Colonic mucosa (tissue), 4 donors: ENCODE measurements around the gene GMDS. TPM values are rescaled to one million over a fixed set of nuclear protein-coding genes. Genes with fewer than 3 reads are reported as not detected.

ENCODE experiments used
- DNase-seq: peaks from one replicate; pipeline ENCODE4 v3.0.0-alpha.2; 2020
- H3K27ac ChIP-seq: fragments of 200-600 bp; one replicate; pipeline ENCODE4 v1.8.0; 2021
- H3K27me3 ChIP-seq: fragments of 200-600 bp; one replicate; pipeline ENCODE4 v1.8.0; 2021
- H3K36me3 ChIP-seq: fragments of 200-600 bp; one replicate; pipeline ENCODE4 v1.8.0; 2021
- H3K4me1 ChIP-seq: fragments of 200-600 bp; one replicate; pipeline ENCODE4 v1.8.0; 2021; ENCODE audit warnings: mild to moderate bottlenecking
- H3K4me3 ChIP-seq: fragments of 200-600 bp; one replicate; pipeline ENCODE4 v1.8.0; 2021
- H3K9ac ChIP-seq, 2 donors: one replicate each; pipeline ENCODE4 v1.7.0; 2013; ENCODE audit warnings: control low read depth in 2 of 2, low read depth in 2 of 2, low read length in 2 of 2
- H3K9me3 ChIP-seq: fragments of 200-600 bp; one replicate; pipeline ENCODE4 v1.8.0; 2021
- CTCF ChIP-seq: fragments of 200-600 bp; IDR thresholded peaks from one replicate; pipeline ENCODE4 v1.8.0; 2022; ENCODE audit warnings: antibody characterized with exemption, mild to moderate bottlenecking
- intact Hi-C: fragments of 100-400 bp; cut with DNase I; formaldehyde crosslinking; loops from one replicate; pipeline ENCODE4 v1.14.1; 2022
- total RNA-seq, 2 donors: library from RNA; stranded (reverse); fragmentation: NEBNext Ultra II Directional in 1 of 2; extraction: Animal tissue kit (Norgen Biotek cat#: 25700) in 1 of 2; gene quantifications; one replicate each; pipeline ENCODE4 v1.2.1, GENCODE V29; 2021
- donor health status: healthy.
- donor health status: DM: no; HTN: no; CAD: no.
- donor health status: DM: no; HTN: no; CAD: no.

The GMDS gene
- total RNA-seq, 2 donors from 2014 or later: 247 to 272 TPM

- no peaks in the 10 kb centered on the region for H3K27me3 ChIP-seq
- no peaks in the 10 kb centered on the region for H3K36me3 ChIP-seq
- H3K27ac ChIP-seq: no peak overlapping the region
- H3K9me3 ChIP-seq: no peaks in the 10 kb centered on the region
- intact Hi-C loops: no loop called here
- no peak for DNase-seq
- no peaks in the 10 kb centered on the region for H3K4me1 ChIP-seq
- no peak for TF ChIP-seq CTCF
- no peak overlapping the region for H3K9ac ChIP-seq
- no peak overlapping the region for H3K4me3 ChIP-seq
Observed at GRCh38 chr6:1929931-1930330, 315.5 kb downstream of the GMDS start.

- H3K27me3 ChIP-seq: no peaks in the 10 kb centered on the region
- TF ChIP-seq CTCF: no peak
- no peak overlapping the region for H3K27ac ChIP-seq
- DNase-seq: no peak
- H3K4me3 ChIP-seq: no peak overlapping the region
- no peaks in the 10 kb centered on the region for H3K9me3 ChIP-seq
- no peaks in the 10 kb centered on the region for H3K36me3 ChIP-seq
- H3K9ac ChIP-seq: no peak overlapping the region
- intact Hi-C loops: no loop called here
- no peaks in the 10 kb centered on the region for H3K4me1 ChIP-seq
Observed at GRCh38 chr6:1925743-1926430, 319.5 kb downstream of the GMDS start.

- no peaks in the 10 kb centered on the region for H3K27me3 ChIP-seq
- no peak for DNase-seq
- H3K27ac ChIP-seq: no peak overlapping the region
- no peaks in the 10 kb centered on the region for H3K4me1 ChIP-seq
- no peaks in the 10 kb centered on the region for H3K9me3 ChIP-seq
- intact Hi-C loops: no loop called here
- H3K36me3 ChIP-seq: no peaks in the 10 kb centered on the region
- no peak overlapping the region for H3K4me3 ChIP-seq
- no peak for TF ChIP-seq CTCF
- no peak overlapping the region for H3K9ac ChIP-seq
Observed at GRCh38 chr6:1923449-1923848, 322.0 kb downstream of the GMDS start.

GRCh38 chr6:1917626-1918371 is 327.6 kb downstream of the GMDS start:
- no peak overlapping the region for H3K27ac ChIP-seq
- no peak for DNase-seq
- no peaks in the 10 kb centered on the region for H3K27me3 ChIP-seq
- H3K9me3 ChIP-seq: no peaks in the 10 kb centered on the region
- TF ChIP-seq CTCF: no peak
- no peak overlapping the region for H3K4me3 ChIP-seq
- no peaks in the 10 kb centered on the region for H3K4me1 ChIP-seq
- intact Hi-C loops: no loop called here
- H3K36me3 ChIP-seq: no peaks in the 10 kb centered on the region
- no peak overlapping the region for H3K9ac ChIP-seq

- TF ChIP-seq CTCF: no peak
- Histone ChIP-seq H3K4me3 (no peak overlapping the region), H3K27ac (no peak overlapping the region), H3K9ac (no peak overlapping the region), H3K4me1 (no peaks in the 10 kb centered on the region), H3K27me3 (no peaks in the 10 kb centered on the region), H3K9me3 (no peaks in the 10 kb centered on the region), H3K36me3 (no peaks in the 10 kb centered on the region)
- intact Hi-C loops: no loop called here
- DNase-seq: no peak
Observed at GRCh38 chr6:1916334-1917070, 328.9 kb downstream of the GMDS start.
